GM18505 (cell line): ENCODE data around the gene BCKDHB.
"Not testable (repeated sequence)": the region's sequence is repeated elsewhere in the genome, so short reads cannot be mapped to it uniquely, and the experiment has no call there.

Experiments
- ATAC-seq: cut with Tn5 transposase; IDR thresholded peaks from one replicate; pipeline ENCODE4 v1.9.1; 2021; ENCODE audit not compliant: unreplicated experiment
- POLR2A ChIP-seq: IDR thresholded peaks from 4 replicates; pipeline ENCODE4 v1.6.1; 2011; ENCODE audit warnings: borderline replicate concordance; ENCODE audit not compliant: insufficient read depth, insufficient read length; ENCODE audit errors: extremely low read depth

BCKDHB gene

DNA sequence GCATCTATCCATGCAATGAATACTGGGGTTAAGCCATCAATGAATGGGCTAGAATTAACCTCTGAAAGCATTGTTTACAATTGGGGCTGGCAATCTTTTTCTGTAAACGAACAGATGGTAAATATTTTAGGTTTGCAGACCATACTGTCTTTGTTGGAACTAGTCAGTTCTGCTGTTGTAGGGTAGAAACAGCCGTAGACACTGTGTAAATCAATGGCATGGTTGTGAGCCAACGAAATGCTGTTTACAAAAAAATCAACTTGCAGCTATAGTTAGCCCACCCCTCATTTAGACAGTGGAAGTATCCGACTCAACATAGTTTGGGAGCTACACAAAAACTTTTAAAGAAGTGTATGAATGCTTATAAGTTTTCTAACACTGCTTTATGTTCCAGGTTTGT lies 91.5 kb downstream of the BCKDHB start:
- ATAC-seq, result no peak
- TF ChIP-seq POLR2A, result no peak

DNA sequence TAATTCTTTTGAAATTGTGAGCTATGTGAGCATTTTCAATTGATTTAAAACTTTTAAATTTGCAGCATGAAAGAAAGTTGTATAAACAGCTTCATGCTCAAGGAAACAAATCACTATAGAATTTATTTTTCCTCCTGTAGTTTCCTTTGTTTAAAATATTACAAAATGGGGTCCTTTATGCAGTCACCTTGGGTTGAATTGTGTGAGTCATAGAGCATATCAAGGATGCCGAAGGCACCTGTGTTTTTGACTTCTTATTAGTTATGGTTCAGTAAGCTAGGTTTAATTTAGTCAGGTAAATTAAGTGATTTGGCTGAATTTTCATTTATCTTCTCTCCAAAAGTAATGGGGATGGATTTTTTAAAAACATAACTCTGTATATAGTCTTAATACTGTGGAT lies 96.8 kb downstream of the BCKDHB start:
- TF ChIP-seq POLR2A, result no peak
- ATAC-seq, result no peak

DNA sequence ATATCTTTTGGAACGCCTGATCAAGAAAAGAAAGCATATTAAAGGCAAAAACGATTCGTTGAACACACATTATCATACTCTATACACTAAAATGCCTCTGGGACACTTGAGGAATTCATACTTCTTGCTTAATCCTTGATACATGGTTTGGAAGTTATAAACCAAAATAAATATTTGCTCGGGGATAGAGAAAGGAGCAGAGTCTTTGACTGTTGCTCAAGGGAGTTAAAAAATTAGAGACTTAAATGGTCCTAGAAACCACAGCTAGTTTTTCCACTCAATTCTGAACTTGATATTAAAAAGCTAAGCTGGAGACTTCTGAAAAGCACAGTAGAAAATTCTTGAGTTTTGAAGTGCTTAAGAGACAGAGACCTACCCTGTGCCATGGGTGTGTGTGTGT lies 98.9 kb downstream of the BCKDHB start:
- TF ChIP-seq POLR2A, result no peak
- ATAC-seq, result no peak

DNA sequence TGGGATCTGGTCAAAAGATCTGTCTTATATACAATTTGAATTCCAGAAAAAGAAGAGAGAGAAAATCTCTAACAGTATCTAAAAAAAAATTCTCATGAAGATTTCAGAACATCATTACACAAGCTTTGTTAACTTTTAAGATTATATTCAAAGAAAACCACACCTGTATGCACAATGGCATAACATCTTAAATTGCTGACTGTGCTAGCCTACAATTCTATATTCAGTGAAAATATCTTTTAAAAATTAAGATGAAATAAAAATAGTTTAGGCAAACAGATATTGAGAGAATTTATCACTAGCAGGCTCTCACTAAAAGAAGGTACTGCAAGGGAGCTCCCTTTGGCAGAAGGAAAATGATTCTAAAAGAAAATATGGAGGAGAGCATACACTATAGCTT lies 100.3 kb downstream of the BCKDHB start:
- no peak for TF ChIP-seq POLR2A
- ATAC-seq, result no peak

DNA sequence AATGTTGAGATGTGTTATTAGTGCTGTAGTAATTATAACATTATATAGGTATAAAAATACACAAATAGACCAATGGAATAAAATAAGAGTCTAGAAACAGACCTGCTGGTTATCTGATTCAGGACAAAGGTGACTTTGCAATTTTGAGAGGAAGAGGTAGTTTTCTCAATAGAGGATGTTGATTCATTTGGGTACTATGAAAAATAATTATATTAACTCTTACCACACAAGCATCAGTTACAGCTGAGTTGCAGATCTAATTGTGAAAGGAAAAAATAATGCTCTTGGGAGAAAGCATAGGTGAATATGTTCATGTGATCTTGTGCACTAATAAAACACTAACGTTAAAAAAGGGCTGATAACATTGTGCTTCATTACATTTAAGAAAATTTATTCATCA lies 103.0 kb downstream of the BCKDHB start:
- TF ChIP-seq POLR2A, result no peak
- ATAC-seq, result no peak

DNA sequence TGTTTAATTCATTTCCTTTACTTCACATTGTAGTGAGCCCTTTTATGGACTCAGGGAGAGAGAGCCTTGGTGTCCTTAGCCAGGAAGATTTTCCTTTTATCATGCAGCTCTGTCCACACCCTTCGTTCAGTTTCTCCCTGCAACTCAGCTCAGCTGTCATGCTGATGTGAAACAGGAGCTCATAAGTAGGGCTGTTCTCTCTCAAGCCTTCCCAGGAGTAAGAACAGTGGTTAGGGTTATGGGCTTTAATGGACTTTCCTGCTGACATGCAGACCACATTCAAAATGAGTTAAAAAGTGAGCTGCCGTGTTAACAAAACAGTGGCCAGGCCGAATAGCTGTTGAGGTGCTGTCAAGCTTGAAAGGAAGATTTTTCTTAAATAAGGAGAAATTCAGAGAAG lies 104.1 kb downstream of the BCKDHB start:
- no peak for ATAC-seq
- TF ChIP-seq POLR2A, result no peak

DNA sequence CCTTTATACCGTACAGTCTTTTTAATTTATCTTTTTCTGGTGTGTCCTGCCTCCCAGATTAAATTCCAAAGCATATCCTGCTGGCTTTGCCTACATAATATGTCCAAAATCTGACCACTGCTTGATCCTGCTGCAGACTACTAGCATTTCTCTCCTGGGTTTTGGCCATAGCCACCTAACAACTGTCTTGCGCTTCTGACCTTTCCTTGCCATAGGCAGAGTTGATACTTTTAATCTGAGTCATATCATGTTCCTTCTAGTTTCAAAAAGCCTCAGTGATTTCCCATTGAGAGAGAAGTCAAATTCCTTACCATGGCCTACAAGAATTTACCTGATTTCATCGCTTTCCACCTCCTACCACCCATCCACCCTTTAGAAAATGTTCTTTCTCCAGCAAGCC lies 104.8 kb downstream of the BCKDHB start:
- ATAC-seq, result no peak
- TF ChIP-seq POLR2A, result no peak

DNA sequence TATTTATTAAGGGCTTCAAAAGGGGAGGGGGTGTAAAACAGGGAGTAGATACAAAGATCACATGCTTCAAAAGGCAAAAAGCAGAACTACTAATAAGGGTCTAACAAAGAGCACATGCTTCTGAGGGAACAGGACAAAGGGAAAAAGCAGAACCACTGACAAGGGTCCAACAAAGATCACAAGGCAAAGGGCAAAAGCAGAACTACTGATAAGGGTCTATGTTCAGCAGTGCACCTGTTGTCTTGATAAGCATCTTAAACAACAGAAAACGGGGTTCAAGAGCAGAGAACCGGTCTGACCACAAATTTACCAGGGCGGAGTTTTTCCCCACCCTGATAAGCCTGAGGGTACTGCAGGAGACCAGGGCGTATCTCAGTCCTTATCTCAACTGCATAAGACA lies 105.4 kb downstream of the BCKDHB start:
- not testable (repeated sequence) for ATAC-seq

DNA sequence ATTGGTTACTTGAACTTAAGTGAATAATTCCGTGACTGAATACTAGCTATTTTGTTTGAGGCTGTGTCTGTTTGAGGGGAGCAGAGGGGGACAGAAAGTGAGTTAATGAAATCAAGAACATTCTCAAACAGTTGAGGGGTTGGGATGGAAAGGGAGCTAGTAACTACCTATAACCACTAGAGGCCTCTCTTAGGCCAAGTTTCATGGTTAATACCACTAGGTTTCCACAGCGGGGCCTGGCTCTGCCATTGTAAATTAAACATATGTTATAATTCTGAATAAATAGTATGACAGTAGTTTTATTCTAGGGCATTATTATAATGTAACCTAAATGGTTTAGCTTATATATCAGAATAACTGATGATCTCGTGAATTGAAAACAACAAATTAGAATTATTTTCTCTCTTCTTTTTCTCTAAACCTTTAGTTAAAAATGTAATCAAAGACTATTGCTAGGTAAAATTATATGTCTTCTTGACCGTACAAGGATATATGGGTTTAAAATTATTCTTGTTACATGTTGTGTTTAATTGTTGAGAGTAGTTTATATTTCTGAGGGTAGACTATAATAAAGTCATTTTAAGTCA lies 108.1 kb downstream of the BCKDHB start:
- ATAC-seq, result peak; percentile 90
- TF ChIP-seq POLR2A, result no peak

DNA sequence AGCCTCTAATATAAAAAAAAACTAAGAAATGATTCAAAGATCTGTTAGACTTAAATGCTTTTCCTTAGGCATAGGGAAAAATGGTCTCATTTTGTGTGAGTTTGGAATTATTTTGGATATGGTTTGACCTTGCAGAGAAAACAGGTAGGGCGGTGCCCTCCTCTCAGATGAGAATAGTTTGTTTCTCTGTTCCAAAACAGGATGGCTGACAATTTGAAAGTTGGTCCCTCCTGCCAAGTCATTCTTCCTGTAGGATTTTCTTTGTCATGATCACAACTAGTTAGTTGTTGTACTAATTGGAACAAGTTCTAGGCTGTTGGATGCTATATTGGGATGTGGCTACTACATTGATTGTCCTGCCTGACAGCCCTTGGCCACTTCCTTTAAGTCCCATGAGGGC lies 108.6 kb downstream of the BCKDHB start:
- ATAC-seq, result no peak
- no peak for TF ChIP-seq POLR2A

DNA sequence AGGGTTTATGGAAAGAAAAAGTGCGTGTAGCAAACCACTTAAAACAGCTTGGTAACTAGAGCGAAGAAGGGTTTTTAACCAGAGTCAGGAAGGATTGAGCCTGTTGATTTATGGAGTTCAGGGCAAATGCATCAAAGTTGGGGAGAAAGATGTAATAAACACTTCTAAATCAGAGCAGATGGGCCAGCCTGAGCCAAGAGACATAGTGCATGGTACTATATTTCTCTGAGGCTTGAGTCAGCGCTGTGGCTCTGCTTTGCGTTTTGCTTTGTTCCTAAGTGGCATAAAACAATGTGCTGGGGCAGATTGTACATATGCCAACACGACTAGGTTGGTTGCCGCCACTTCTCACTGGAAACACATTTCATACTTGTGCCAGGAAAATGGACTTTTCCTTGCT lies 111.3 kb downstream of the BCKDHB start:
- ATAC-seq, result no peak

DNA sequence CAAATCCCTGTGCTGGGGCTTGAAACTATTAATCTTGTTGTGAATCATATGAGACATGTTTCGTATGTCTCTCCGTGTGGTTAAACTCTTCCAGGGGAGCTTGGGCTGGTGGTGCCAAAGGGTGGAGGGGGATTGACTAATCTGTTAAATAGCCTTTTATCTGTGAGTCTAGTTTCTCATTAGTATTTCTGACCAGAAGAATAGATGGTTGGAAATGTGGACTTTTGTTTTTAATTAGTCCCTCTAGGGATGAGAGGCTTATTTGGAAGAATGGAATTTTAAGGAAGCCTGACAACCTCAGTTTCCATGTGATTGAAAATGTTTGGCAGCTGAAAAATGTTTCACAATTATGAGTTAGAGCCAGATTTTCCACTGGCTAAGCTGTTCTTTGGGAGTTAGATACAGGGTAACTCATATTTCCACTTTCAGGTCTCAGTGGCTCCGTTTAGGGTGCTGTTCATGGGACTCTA lies 117.3 kb downstream of the BCKDHB start:
- no peak for TF ChIP-seq POLR2A
- no peak for ATAC-seq

More for the DNA sequence above, 111.3 kb downstream of the BCKDHB start:
- no peak for TF ChIP-seq POLR2A

DNA sequence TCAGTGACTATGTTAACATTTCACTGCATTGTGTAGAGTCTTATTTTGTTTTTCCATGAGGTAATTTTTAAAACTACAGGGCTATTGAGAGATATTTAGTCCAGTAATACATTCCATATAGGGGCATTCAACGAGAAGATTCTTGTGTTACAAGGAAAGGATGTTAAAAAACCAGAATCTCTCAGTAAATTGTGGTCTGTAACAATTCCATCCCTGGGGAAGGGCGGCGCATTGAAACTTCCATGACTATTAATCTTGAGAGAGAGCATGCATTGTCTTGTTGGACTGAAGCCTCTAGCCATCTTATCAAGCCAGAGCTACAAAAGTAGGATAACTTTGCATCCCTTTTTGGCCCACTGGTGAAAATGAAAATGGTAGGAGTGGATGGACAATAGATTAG lies 119.7 kb downstream of the BCKDHB start:
- TF ChIP-seq POLR2A, result no peak
- ATAC-seq, result no peak

DNA sequence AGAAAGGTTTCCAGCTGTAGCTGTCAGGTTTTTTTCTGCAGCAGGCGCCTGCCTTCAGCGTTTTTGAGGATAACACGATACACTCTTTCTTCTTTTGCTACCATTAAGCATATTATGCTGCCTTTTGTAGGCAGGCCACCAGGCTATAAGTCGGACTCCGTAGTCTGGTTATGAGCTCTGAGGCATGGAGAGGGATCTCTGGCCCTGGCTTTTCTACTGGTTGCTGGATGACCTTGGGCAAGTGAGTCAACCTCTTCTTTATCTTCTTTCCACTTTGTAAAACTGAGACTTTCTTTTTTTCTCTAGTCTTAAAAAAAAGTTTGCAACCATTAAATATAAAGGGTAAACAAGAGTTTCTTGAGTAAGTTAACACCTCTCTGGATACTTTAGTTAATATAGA lies 120.2 kb downstream of the BCKDHB start:
- no peak for ATAC-seq
- TF ChIP-seq POLR2A, result no peak

DNA sequence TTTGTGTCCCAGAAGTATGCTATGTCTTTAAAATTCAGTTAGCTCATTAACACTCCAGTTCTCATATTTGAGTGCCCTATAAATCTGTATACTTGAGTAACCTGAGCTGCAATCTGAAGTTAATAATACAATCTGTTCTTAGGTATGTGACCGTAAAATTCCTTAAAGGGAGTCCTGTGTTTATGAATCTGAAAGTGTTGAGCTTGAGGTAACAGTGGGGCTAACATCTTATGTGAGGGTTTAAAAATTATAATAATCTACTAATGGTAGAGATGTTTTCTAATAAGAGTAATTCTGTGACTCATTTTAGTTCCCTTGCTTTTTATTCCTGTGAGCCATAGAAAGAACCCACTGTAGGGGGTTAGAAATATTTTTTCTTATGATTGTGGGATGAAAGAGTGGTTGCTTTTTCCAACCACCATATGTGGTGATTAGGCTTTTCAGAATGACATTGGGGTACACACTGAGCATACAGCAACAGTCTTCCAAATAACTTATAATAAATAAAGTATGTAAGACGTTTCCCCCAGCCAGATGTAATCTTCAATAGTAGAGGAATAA lies 121.2 kb downstream of the BCKDHB start:
- no peak for TF ChIP-seq POLR2A
- ATAC-seq, result no peak
